Neural cell (in vitro differentiated cells): ENCODE data around the gene USP34.

Experiments
- EP300 ChIP-seq: fragments of 450-650 bp; conservative IDR thresholded peaks from 2 replicates; pipeline ENCODE4 v1.6.1; 2014; ENCODE audit warnings: antibody characterized with exemption, mild to moderate bottlenecking, moderate library complexity; ENCODE audit not compliant: poor library complexity, severe bottlenecking
- EZH2 ChIP-seq: fragments of 200-600, 300-800 bp; shearing (Covaris generic), sonication (generic); IDR thresholded peaks from 2 replicates; pipeline ENCODE4 v1.6.1; 2014; ENCODE audit warnings: antibody characterized with exemption, low read length, borderline replicate concordance, mild to moderate bottlenecking; ENCODE audit not compliant: insufficient read depth, poor library complexity, severe bottlenecking
- MXI1 ChIP-seq: fragments of 450-650 bp; conservative IDR thresholded peaks from 2 replicates; pipeline ENCODE4 v1.6.1; 2014; ENCODE audit warnings: antibody characterized with exemption, mild to moderate bottlenecking; ENCODE audit not compliant: poor library complexity, severe bottlenecking
- POLR2AphosphoS5 ChIP-seq: IDR thresholded peaks from 2 replicates; pipeline ENCODE4 v1.6.1; 2012
- RAD21 ChIP-seq: fragments of 450-650 bp; conservative IDR thresholded peaks from 2 replicates; pipeline ENCODE4 v1.6.1; 2014; ENCODE audit warnings: antibody characterized with exemption, mild to moderate bottlenecking, moderate library complexity
- SMC3 ChIP-seq: fragments of 450-650 bp; conservative IDR thresholded peaks from 2 replicates; pipeline ENCODE4 v1.6.1; 2014; ENCODE audit warnings: antibody characterized with exemption, mild to moderate bottlenecking, moderate library complexity; ENCODE audit not compliant: poor library complexity
- TAF1 ChIP-seq: IDR thresholded peaks from 2 replicates; pipeline ENCODE4 v1.6.1; 2012; ENCODE audit warnings: low read depth
- TF ChIP-seq, protein P1 (sequence below): fragments of 450-650 bp; IDR thresholded peaks from 2 replicates; pipeline ENCODE4 v1.5.1; 2014; ENCODE audit warnings: antibody characterized with exemption, mild to moderate bottlenecking, moderate library complexity; ENCODE audit not compliant: poor library complexity, severe bottlenecking
- TF ChIP-seq, protein P2 (sequence below): IDR thresholded peaks from 2 replicates; pipeline ENCODE4 v1.6.1; 2012; ENCODE audit warnings: borderline replicate concordance

DNA sequence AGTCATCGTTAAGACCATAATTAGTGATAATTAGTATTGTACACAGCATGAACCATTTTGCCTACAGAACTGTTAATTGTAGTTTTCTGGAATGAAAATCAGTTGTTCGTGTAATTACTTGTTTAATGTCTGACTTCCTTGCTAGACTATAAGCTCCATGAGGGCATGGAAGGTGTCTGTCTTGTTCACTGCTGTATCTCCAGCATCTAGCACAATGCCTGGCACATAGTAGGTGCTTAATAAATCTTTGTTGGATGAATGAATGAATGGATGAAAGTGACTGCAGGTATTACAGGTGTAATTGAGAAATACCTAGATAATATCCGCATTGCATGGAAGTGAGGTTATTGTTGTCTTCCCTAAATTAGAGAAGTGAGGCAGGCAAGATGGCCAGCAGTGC is 287.1 kb downstream of the USP34 start:
- TF ChIP-seq, protein P1, sequence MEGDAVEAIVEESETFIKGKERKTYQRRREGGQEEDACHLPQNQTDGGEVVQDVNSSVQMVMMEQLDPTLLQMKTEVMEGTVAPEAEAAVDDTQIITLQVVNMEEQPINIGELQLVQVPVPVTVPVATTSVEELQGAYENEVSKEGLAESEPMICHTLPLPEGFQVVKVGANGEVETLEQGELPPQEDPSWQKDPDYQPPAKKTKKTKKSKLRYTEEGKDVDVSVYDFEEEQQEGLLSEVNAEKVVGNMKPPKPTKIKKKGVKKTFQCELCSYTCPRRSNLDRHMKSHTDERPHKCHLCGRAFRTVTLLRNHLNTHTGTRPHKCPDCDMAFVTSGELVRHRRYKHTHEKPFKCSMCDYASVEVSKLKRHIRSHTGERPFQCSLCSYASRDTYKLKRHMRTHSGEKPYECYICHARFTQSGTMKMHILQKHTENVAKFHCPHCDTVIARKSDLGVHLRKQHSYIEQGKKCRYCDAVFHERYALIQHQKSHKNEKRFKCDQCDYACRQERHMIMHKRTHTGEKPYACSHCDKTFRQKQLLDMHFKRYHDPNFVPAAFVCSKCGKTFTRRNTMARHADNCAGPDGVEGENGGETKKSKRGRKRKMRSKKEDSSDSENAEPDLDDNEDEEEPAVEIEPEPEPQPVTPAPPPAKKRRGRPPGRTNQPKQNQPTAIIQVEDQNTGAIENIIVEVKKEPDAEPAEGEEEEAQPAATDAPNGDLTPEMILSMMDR = no peak
- TF ChIP-seq RAD21 (no peak), EZH2 (no peak), POLR2AphosphoS5 (no peak), EP300 (no peak), SMC3 (no peak), MXI1 (no peak), TAF1 (no peak)
- TF ChIP-seq, protein P2, sequence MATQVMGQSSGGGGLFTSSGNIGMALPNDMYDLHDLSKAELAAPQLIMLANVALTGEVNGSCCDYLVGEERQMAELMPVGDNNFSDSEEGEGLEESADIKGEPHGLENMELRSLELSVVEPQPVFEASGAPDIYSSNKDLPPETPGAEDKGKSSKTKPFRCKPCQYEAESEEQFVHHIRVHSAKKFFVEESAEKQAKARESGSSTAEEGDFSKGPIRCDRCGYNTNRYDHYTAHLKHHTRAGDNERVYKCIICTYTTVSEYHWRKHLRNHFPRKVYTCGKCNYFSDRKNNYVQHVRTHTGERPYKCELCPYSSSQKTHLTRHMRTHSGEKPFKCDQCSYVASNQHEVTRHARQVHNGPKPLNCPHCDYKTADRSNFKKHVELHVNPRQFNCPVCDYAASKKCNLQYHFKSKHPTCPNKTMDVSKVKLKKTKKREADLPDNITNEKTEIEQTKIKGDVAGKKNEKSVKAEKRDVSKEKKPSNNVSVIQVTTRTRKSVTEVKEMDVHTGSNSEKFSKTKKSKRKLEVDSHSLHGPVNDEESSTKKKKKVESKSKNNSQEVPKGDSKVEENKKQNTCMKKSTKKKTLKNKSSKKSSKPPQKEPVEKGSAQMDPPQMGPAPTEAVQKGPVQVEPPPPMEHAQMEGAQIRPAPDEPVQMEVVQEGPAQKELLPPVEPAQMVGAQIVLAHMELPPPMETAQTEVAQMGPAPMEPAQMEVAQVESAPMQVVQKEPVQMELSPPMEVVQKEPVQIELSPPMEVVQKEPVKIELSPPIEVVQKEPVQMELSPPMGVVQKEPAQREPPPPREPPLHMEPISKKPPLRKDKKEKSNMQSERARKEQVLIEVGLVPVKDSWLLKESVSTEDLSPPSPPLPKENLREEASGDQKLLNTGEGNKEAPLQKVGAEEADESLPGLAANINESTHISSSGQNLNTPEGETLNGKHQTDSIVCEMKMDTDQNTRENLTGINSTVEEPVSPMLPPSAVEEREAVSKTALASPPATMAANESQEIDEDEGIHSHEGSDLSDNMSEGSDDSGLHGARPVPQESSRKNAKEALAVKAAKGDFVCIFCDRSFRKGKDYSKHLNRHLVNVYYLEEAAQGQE = no peak
